ENCODE data around the gene TAL1. TPM values are rescaled to one million over a fixed set of nuclear protein-coding genes. Genes with fewer than 3 reads are reported as not detected.

TAL1 gene
- total RNA-seq, 1 donor from 2014 or later = 0.21 TPM

DNA sequence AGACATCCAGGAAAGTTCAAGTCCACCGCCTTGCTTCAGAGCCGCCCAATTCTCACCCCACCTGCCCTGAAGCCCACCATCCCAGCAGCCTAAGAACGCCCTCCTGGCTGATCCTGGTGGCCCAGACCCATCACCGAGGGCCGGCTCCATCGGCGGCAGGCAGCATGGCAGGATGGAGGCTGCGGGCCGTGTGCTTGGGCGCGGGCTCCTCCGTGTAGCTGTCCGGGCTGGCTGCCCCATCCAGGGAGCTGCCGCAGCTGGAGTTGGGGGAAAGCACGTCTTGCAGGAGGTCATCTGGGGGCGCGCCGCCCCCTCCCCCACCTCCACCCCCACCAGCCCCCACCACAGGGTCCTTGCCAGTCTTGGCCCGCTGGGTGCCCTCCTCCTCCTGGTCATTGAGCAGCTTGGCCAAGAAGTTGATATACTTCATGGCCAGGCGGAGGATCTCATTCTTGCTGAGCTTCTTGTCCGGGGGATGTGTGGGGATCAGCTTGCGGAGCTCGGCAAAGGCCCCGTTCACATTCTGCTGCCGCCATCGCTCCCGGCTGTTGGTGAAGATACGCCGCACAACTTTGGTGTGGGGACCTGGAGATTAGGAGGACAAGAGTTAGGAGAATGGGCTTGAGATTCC is 12.3 kb downstream of the TAL1 start:
- DNase-seq (ENCODE audit: low read depth, low spot score) = no peak
- Mint-ChIP-seq H3K9me3 (peaks cover 3% of the 10 kb centered on the region), H3K4me1 (no peaks in the 10 kb centered on the region), H3K27me3 (ENCODE audit: low read depth) (no peaks in the 10 kb centered on the region), H3K36me3 (ENCODE audit: low read depth) (no peaks in the 10 kb centered on the region), H3K4me3 (no peak overlapping the region), H3K27ac (ENCODE audit: unreplicated experiment) (no peak overlapping the region)
- TF ChIP-seq, protein P1, sequence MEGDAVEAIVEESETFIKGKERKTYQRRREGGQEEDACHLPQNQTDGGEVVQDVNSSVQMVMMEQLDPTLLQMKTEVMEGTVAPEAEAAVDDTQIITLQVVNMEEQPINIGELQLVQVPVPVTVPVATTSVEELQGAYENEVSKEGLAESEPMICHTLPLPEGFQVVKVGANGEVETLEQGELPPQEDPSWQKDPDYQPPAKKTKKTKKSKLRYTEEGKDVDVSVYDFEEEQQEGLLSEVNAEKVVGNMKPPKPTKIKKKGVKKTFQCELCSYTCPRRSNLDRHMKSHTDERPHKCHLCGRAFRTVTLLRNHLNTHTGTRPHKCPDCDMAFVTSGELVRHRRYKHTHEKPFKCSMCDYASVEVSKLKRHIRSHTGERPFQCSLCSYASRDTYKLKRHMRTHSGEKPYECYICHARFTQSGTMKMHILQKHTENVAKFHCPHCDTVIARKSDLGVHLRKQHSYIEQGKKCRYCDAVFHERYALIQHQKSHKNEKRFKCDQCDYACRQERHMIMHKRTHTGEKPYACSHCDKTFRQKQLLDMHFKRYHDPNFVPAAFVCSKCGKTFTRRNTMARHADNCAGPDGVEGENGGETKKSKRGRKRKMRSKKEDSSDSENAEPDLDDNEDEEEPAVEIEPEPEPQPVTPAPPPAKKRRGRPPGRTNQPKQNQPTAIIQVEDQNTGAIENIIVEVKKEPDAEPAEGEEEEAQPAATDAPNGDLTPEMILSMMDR (conservative IDR thresholded peaks at IDR 0.05) = no peak

DNA sequence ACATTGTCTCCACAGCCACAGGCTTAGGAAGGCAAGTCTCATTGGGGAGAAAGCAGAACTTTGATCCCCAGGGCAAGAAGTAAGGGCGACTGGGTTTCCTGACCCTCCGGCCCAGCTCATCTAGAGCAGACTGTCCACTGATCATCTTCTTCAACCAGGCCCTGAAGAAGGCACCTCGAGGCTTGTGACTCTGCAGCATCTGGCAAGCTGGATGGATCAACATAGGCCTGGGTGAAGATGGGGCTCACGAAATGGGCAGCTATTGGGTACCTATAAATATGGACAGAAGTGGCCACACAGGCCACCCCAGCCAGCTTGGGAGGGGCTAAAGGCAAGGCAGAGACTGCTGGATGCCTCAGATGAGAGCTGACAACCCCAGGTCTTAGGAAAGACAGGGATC is 13.0 kb downstream of the TAL1 start:
- Mint-ChIP-seq H3K36me3 (ENCODE audit: low read depth) (no peaks in the 10 kb centered on the region), H3K9me3 (peaks cover 3% of the 10 kb centered on the region), H3K27ac (ENCODE audit: unreplicated experiment) (no peak overlapping the region), H3K4me3 (no peak overlapping the region), H3K4me1 (no peaks in the 10 kb centered on the region), H3K27me3 (ENCODE audit: low read depth) (no peaks in the 10 kb centered on the region)
- DNase-seq (ENCODE audit: low read depth, low spot score) = no peak
- TF ChIP-seq, protein P1 (conservative IDR thresholded peaks at IDR 0.05) = no peak

DNA sequence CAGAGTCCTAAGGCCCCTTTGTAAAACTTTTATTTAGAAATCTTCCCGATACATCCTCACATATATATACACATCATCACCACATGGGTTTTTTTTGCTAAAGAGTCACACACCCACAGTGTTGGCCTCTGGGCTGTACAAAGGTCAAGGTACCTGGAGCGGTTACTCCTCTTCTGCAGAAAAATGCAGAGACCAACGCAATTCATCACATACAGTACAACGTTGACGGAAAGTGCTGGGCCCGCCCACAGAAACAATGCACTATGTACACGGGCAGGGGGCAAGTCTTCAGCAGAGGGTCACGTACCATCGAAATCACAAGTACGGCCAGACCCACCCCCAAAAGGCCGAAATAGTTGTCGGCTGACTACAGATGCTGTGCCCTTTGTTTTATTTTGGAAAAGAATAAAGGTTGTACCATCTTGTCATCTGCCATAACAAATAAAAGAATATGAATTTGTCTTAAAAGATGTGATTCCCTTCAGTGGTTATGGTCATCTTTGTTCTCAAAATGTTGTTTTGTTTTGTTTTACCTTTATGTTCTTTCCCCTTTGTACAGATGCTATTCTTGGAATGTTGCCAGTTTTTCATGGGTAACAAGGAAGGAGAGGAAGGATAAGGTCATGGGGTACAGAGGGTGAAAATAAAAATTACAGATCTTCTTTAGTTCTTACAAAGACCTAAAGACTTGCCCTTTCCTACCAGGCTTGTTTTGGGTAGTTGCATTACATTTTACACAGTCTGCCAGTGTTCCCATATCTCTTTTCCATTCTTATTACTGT is 15.6 kb downstream of the TAL1 start:
- no peak overlapping the region for H3K4me3 Mint-ChIP-seq
- no peak for DNase-seq (ENCODE audit: low read depth, low spot score)
- no peaks in the 10 kb centered on the region for H3K27me3 Mint-ChIP-seq (ENCODE audit: low read depth)
- no peak overlapping the region for H3K27ac Mint-ChIP-seq (ENCODE audit: unreplicated experiment)
- peaks cover 3% of the 10 kb centered on the region for H3K4me1 Mint-ChIP-seq
- TF ChIP-seq, protein P1 (conservative IDR thresholded peaks at IDR 0.05) = no peak
- peaks cover 3% of the 10 kb centered on the region for H3K9me3 Mint-ChIP-seq
- no peaks in the 10 kb centered on the region for H3K36me3 Mint-ChIP-seq (ENCODE audit: low read depth)

DNA sequence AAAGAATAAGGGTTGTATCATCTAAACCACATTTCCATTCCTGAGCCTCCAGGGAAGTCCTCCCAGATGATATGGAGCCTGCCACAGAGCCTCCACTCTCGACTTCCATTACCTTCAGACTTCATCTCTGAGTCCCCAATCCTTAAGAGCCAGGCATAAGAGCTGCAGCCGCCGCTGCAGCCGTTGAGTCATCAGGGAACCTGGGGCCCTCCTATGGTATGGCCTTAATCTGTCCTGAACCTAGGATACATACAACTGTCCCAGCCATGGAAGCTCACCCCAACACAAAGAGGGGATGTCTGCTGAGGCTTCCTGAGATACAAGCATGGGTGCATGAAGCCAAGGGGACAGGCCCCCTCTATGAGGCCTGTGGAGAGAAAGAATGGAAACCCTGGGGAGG is 16.3 kb downstream of the TAL1 start:
- no peak overlapping the region for H3K27ac Mint-ChIP-seq (ENCODE audit: unreplicated experiment)
- H3K4me3 Mint-ChIP-seq = no peak overlapping the region
- TF ChIP-seq, protein P1 (conservative IDR thresholded peaks at IDR 0.05) = no peak
- no peaks in the 10 kb centered on the region for H3K36me3 Mint-ChIP-seq (ENCODE audit: low read depth)
- peaks cover 3% of the 10 kb centered on the region for H3K9me3 Mint-ChIP-seq
- H3K27me3 Mint-ChIP-seq (ENCODE audit: low read depth) = peaks cover 2% of the 10 kb centered on the region
- DNase-seq (ENCODE audit: low read depth, low spot score) = no peak
- peaks cover 3% of the 10 kb centered on the region for H3K4me1 Mint-ChIP-seq

DNA sequence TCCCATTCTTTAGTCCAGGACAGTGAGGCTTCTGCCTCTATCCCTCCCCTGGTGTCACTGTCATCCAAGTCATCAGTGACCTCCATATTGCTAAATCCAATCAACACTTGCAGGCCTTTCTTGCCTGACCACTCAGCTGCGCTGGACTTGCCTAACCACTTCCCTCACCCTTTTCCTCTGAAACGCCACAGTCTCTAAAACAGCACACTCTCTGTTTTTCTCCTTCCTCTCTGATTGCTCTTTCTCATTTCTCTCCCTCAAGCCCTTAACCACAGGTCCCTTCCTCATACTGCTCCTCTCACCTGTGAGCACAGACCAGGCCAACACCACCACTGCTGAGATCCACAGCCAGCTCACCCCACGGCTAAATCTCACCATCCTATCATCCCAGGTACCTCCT is 17.5 kb downstream of the TAL1 start:
- peaks cover 3% of the 10 kb centered on the region for H3K4me1 Mint-ChIP-seq
- no peaks in the 10 kb centered on the region for H3K9me3 Mint-ChIP-seq
- H3K27me3 Mint-ChIP-seq (ENCODE audit: low read depth) = peaks cover 12% of the 10 kb centered on the region

More for the DNA sequence above, 17.5 kb downstream of the TAL1 start:
- TF ChIP-seq, protein P1 (conservative IDR thresholded peaks at IDR 0.05) = no peak
- Mint-ChIP-seq H3K36me3 (ENCODE audit: low read depth) (no peaks in the 10 kb centered on the region), H3K27ac (ENCODE audit: unreplicated experiment) (no peak overlapping the region), H3K4me3 (no peak overlapping the region)
- no peak for DNase-seq (ENCODE audit: low read depth, low spot score)

Measured in neural crest cell (in vitro differentiated cells).